Measurements from ENCODE around the gene ATF5.

DNA sequence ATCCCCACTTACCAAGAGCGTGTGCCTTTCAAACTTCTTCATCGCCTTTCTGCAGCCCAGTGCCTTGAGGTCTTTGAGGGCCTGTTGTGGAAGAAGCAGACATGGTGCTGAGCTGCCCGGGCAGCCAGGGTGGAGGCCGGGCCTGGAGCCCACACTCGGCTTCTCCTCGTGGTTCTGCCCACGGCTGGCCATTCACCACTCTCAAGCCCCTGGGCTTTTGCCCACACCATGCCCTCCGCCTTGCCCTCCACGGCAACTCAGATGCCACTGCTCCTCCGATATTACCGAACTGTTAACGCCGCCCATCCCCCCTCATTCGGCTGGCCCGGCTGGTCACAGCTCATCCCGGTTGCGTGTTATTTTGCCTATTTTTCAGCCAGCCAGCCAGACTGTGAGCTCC lies 37.6 kb upstream of the ATF5 start:
- TF ChIP-seq, protein P1, sequence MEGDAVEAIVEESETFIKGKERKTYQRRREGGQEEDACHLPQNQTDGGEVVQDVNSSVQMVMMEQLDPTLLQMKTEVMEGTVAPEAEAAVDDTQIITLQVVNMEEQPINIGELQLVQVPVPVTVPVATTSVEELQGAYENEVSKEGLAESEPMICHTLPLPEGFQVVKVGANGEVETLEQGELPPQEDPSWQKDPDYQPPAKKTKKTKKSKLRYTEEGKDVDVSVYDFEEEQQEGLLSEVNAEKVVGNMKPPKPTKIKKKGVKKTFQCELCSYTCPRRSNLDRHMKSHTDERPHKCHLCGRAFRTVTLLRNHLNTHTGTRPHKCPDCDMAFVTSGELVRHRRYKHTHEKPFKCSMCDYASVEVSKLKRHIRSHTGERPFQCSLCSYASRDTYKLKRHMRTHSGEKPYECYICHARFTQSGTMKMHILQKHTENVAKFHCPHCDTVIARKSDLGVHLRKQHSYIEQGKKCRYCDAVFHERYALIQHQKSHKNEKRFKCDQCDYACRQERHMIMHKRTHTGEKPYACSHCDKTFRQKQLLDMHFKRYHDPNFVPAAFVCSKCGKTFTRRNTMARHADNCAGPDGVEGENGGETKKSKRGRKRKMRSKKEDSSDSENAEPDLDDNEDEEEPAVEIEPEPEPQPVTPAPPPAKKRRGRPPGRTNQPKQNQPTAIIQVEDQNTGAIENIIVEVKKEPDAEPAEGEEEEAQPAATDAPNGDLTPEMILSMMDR (IDR thresholded peaks at IDR 0.05; ENCODE audit: insufficient read depth, low read depth, low read length): no peak
- no peak for TF ChIP-seq EZH2 (IDR thresholded peaks at IDR 0.05; ENCODE audit: insufficient read depth, low read length)

Data from astrocyte (in vitro differentiated cells and primary cell).